Fibroblast of the conjunctiva (primary cell): ENCODE results near the gene IGSF9B.

Source experiments
- DNase-seq: peaks from one replicate; pipeline ENCODE4 v3.0.0-alpha.2; 2010; ENCODE audit warnings: low read depth

Gene IGSF9B

DNA sequence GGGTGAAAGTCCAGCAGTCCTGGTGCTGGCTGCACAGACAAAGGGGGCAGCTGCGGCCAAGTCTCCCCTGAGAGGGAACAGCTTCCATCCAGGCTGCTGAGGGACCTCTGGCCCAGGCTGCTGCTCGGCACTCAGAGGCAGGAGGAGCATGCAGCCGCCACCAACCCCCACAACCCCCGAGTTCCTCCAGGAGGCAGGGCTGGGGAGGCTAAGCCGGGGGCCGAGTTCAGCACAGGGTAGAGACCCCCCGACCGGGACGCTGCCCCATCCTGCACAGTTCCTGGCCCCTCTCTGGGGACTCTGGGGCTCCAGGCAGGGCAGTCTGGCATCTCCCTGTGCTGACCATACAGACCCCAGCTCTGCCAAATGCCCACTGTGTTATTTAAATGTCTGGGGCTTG is 20.2 kb downstream of the IGSF9B start:
- DNase-seq: no peak

GRCh38 chr11:133936136-133936535 is 20.6 kb downstream of the IGSF9B start:
- DNase-seq: no peak

- no peak for DNase-seq
These were observed 21.2 kb downstream of the IGSF9B start for GRCh38 chr11:133935551-133935910.

GRCh38 chr11:133934599-133935550 is 21.9 kb downstream of the IGSF9B start:
- DNase-seq: no peak

DNA sequence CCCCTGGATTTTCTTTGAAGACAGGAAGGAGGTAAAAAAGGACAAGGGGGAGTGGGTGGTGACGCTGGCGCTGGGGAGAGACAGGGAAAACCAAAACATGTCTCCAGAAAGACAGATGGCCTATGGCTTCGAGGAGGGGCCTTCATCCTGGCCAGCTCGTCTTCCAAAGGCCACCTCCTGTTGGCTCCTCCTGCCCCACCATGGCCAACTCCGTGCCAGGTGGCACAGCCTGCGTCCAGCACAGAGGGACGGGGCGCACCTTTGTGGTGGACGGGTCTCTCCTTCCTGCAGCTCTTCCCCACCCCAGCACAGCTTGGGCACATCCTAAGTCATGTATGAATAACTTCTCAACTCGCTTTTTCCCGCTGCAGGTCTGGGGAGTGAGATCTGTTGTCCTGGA is 22.7 kb downstream of the IGSF9B start:
- no peak for DNase-seq

DNA sequence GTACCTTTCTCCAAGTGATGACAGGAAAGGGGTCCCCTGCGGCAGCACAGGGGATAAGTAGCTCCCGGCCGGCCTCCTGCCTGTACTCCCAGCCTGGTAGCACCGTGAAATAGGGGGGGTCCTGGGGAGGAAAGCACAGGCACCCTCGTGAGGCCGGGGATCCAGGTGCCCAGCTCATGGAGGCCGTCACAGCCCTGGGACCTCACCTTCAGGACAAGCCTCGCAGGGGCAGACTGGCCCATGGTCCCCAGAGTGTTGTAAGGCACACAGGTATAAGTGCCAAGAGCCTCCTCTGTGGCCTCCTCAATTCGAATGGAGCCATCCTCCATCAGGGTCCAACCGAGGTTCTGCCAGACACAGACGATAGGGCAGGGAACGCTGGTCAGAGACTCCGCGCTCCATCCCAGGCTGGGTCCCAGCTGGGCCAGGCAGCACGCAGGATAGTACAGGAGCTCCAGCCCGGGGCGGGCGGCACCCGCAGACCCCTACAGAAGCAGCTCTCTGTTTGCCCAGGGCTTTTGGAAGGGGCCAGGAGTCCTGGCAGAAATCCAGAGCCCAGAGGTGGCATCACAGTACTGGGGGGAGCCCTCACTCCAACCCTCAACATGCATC is 25.2 kb downstream of the IGSF9B start:
- no peak for DNase-seq

- no peak for DNase-seq
These were observed 25.9 kb downstream of the IGSF9B start for GRCh38 chr11:133930767-133931448.

DNA sequence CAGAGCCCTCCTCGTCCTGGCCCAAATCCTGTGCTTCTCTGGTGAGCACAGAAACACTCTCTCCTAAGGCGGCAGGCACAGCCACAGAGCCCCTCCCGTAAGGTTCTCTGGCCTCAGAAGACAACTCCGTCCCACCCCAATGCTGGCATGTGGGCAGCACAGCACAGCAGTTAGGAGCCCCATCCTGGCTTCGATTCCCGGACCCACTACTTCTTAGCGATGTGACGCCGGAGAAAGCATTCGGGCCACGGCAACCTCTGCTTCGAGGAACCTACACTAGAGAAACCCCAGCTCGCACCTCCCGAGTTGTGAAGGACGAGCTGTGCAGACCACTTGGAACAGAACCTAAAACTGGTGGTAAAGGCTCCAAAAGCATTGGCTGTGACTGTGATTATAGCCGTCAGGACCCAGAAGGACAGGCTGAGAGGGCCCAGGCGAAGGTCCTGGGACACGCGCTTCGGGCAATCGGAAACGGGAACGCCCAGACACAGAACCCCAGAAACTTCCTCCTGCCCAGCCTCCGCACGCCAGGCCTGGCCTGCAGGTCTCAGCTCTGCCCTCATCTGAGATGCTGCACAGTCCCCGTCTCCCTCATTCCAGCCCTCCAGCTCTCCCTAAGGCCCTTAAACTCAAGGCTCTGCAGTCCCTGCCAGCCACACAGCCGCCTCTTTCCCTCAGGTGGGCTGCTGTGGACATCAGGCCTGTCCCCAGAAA is 26.6 kb downstream of the IGSF9B start:
- DNase-seq: no peak

DNA sequence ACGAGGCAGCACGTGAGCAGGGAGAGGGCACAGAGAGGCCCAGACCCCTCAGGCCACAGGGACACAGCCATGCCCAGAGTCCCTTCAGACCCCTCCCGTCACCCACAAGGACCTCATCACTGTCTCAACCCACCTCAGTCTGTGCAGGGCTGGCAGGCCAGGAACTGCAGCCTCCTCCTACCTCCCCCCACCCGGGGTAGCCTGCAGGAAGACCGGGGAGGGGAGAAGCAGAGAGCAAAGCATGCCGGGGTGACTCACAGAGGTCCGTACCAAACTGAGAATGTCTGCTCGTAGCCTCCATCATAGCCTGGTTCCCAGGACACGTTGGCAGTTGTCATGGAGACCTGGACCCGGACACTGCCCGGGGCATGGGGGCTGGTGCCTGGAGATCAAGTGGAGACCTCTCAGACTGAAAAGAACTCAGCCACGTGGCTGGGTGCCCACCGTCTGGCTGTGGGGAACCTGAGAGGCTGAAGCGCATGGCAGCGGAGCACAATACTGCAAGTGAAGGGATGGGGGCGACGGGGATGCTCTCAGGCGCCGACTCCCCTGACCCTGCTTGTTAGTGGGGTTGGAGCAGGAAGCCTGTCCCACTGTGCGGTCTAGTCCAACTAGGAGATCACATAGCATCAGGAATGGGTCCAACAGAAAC is 27.2 kb downstream of the IGSF9B start:
- no peak for DNase-seq

DNA sequence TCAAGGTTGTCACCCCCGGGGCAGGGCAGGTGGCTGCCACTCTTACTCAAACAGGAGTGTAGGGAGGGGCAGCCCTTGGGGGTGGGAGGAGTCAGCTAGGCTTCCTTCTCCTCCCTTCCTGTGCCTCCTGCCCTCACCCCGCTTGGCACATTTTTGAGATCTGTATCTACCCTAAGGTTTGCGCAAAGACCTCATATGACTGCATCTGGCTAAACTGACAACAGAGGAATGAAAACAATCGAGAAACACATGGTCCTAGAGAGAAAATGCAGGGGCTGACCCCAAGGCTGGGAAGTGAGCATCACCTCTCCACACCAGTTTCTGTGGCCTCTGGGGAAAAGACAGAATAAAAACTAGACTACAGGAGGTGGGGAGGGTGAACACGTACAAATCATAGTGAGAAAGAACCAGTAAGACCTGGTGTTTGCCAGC is 28.1 kb downstream of the IGSF9B start:
- DNase-seq: no peak

DNA sequence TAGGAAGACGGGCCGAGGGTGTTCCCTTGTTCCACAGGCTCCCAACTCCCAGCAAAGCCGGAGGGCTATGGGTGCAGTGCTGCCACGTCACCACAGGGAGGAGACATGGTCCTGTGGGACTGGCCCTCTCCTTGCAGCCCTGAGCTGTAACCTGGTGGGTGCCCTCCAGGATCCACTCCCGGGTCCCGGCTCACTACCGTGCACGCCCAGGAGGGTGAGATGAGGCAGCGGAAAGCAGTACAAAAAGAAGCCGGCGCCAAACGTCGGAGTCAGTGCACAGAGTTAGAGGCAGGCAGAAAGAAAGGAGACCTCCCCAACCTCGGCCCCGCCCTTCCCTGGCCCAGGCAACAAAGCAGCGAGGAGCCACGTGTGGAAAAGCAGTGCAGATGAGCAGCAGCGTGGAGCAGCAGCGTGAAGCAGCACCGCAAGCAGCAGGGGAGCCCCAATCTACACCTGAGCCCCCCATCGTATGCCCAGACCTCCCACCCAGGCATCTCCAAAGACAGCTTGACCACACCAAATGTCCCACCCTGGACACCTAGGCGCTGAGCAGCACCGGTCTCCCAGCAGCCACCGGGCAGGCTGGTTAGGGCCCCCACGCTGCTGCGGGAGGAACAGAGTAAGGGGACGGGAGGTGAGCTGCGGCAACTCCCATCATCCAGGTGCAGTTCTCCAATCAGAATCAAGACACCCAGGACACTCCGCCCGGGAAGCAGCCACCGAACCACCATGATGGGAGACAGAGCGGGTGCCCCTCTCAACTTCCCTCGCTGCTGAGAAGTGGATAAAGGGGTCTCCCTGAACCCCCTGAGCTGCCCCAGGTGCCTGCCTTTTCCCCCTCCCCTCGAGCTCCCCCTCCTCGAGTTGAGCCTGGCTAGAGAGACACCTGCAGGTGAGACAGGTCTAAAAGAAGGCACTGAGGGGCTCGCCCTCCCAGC is 28.8 kb downstream of the IGSF9B start:
- DNase-seq: no peak

DNA sequence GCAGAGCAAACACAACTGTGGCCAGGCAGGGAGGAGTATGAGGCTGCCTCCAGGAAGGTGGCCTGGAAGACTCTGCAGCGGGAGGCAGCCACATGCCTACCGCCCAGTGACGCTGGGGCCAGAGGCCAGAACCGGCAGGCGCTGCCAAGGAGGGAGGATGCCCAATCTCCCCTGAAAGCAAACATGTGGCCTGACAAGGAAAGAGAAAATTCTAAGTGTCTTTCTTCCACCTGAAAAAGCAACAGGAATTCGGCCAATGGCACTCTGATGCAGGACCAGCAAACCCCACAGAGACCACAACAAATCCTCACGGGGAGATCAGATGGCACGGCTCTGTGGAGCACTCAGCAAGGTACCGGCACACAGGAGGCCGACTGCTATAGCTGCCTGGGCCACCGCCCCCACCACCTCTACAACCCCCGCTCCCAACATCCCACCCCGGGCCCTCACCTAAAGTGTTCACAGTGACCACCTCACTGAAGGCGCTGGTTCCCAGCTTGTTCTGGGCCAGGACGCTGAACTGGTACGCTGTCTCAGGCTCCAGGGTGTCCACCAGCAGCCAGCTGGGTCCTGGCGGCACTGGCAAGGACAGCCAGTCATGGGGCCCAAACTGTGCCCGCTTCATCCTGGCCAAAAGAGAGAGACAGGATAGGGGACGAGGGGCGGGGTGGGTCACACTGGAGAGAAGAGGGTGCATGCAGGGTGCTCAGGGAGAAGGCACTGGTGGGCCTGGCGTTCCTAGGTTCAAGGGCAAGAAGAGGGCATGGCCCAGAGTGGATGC is 30.1 kb downstream of the IGSF9B start:
- no peak for DNase-seq

- no peak for DNase-seq
These were observed 31.0 kb downstream of the IGSF9B start for GRCh38 chr11:133925756-133926155.

- no peak for DNase-seq
These were observed 32.1 kb downstream of the IGSF9B start for GRCh38 chr11:133924661-133925060.

DNA sequence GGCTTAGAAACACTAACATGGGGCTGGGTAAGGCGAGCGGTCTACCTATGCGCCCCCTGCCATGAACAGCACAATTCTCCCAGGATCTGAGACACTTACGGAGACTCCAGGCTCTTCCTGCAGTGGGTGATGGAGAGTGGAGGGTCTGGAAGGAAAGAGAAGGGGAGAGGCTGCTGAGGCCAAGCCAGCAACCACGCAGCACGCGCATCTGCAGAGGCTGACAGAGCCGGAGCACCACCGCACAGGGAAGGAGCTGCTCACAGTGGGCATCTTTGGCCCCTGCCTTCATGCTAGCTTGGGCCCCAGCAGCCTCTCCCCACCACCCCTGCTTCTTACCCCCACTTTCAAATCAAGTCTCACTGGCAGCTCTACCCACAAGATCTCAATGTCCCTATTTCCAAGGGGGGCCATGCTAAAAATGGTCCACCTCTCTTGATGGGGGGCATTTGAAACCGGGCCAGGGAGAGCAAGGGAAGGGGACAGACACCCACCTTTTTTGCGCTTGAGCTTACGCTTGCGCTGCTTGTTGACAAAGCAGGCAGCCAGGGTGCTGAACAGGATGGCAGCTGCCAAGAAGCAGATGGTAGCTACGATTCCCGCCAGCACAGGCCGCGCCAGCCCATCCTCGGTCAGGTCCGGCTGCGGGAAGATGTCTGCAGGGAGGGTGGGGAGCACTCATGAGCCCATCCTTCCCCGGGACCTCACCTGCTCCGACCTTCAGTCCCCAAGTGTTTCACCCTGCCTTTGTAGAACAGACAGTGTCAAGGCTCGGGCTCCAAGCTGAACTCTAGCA is 34.5 kb downstream of the IGSF9B start:
- DNase-seq: no peak

- no peak for DNase-seq
These were observed 35.3 kb downstream of the IGSF9B start for GRCh38 chr11:133921513-133921912.

DNA sequence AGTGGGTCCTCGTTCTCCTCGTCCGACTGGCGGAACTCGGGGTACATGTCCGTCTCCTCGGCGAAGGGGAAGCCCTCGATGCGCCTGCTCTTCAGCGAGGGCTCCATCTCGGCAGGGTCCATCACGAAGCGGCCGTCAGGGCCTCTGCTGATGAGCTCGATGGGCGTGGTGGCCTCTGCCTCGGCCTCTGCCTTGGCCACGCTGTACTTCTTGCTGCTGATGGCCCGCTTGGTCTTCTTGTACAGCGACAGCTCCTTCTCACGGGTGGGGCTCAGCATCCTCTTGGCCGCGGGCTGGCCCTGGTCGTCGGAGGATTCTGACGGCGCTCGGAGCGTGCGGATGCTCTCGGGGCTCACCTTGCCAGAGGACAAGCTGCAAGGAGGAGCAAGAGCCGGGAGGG is 35.7 kb downstream of the IGSF9B start:
- no peak for DNase-seq

DNA sequence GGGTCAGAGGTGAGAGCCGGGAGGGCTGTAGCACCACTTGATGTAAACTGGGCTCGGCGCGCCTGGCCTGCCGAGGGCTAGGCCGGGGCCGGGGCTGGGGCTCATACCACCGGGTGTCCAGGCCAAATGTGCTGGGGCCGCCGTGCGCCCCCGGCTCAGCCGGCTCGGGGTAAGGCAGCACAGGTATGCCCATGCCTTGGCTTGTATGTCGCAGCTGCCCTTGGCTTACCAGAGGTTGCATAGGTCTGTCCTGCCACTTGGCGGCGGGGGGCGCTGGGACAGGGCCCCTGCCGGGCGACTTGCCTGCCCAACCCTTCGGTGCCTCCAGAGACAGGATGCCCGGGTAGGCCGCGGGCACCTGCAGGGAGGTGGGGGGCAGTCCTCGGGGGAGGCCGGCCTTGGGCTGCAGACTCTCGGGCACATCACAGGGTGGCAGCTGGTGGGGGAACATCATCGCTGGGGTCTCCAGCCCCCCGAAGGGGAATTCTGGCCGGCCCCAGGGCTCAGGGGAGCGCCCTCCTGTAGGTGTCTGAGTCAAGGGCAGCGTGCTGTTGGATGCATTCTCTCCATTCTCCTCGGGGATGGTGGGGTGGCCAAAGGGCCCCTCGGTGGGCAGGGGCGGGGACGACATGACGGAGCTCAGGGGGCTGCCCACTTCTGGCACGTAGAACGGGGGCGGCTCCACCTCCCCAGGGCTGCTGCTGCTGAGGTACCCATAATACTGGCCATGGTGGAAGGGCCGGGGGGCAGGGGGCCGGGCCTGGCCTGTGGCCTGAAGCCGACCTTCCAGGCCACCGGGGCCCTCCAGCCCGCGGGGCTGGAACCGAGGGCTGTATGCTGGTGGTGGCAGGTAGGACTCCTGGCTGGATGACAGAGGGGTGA is 36.4 kb downstream of the IGSF9B start:
- DNase-seq: no peak
